ENCODE results near the gene PTGS2.

PTGS2 gene

DNA sequence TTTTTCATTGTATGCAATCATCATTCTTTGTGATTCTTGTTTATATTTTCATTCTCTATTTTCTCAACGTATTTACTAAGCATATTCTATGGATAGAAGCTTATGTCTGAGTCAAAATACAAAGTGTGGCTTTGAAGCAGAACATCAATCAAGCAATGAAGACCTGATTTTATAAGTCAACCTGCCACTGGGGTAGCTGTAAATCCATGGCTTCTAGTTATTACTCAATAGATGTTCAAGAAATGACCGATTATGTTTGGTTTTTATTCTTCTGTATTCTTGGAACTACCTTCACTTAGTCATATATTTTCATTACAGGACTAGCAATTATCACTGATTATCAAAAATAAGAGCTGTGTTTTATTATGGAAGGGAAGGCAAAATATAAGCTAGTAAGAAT is 20.5 kb upstream of the PTGS2 start:
- no peak overlapping the region for H2BK5ac ChIP-seq (ENCODE audit: low read depth, low read length, poor library complexity, severe bottlenecking)
- no peak overlapping the region for H3K27ac ChIP-seq (ENCODE audit: low read length, poor library complexity, severe bottlenecking)
- H2AK5ac ChIP-seq (ENCODE audit: low read length, severe bottlenecking) = no peak overlapping the region
- no peak overlapping the region for H3K9ac ChIP-seq (ENCODE audit: low read length)
- H3K23ac ChIP-seq (ENCODE audit: low read length in 2 of 2) = no peak overlapping the region
- no peak overlapping the region for H3K4me3 ChIP-seq (ENCODE audit: insufficient read depth in 1 of 2, low read depth in 1 of 2, low read length in 2 of 2)
- no peaks in the 10 kb centered on the region for H3K27me3 ChIP-seq (ENCODE audit: control insufficient read depth in 1 of 2, insufficient read depth in 1 of 2, low read length in 2 of 2)
- H2BK12ac ChIP-seq (ENCODE audit: low read length in 2 of 2) = no peak overlapping the region
- no peaks in the 10 kb centered on the region for H3K4me1 ChIP-seq (ENCODE audit: control insufficient read depth, insufficient read depth, low read depth, low read length)
- no peaks in the 10 kb centered on the region for H3K79me1 ChIP-seq (replicated peaks; ENCODE audit: low read length, poor library complexity, severe bottlenecking)
- H3K4ac ChIP-seq (ENCODE audit: low read depth in 1 of 2, low read length in 2 of 2) = no peak overlapping the region
- H2BK120ac ChIP-seq (ENCODE audit: low read depth, low read length) = no peak overlapping the region
- H4K8ac ChIP-seq (ENCODE audit: low read length) = no peak overlapping the region
- no peak for DNase-seq
- H4K91ac ChIP-seq (ENCODE audit: low read length) = no peak overlapping the region
- H3K14ac ChIP-seq (ENCODE audit: low read length in 2 of 2) = no peak overlapping the region
- no peak overlapping the region for H3K4me2 ChIP-seq (ENCODE audit: low read length, poor library complexity, severe bottlenecking)
- H3K18ac ChIP-seq (ENCODE audit: low read depth in 1 of 2, low read length in 2 of 2) = no peak overlapping the region
- no peaks in the 10 kb centered on the region for H3K9me3 ChIP-seq (ENCODE audit: control insufficient read depth, low read length)
- no CpG with 5 or more reads among the region's 2 CpGs for WGBS
- no peaks in the 10 kb centered on the region for H3K36me3 ChIP-seq (ENCODE audit: control insufficient read depth in 1 of 2, insufficient read depth in 2 of 2, low read depth in 1 of 2, low read length in 2 of 2)
- H2AFZ ChIP-seq (ENCODE audit: low read depth, low read length) = no peak overlapping the region
- H2BK15ac ChIP-seq (ENCODE audit: low read depth, poor library complexity, severe bottlenecking) = no peak overlapping the region

DNA sequence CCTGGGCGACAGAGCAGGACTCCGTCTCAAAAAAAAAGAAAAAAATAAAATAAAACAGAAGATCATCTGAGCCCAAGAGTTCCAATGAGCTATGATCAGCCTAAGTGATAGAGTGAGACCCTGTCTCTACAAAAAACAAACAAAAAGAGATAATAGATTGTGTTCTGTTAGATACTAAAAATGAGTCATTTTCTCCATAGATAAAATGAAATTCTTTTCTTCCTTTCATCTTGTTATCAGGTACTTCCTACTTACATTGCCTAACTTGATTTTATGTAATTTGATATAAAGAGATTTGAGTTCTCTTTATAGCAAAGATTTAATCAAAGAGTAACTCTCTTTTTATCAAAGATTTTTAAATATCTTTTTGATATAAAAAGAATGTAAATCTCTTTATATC is 19.3 kb upstream of the PTGS2 start:
- Histone ChIP-seq H3K9ac (ENCODE audit: low read length) (no peak overlapping the region), H3K27ac (ENCODE audit: low read length, poor library complexity, severe bottlenecking) (no peak overlapping the region), H3K4me1 (ENCODE audit: control insufficient read depth, insufficient read depth, low read depth, low read length) (no peaks in the 10 kb centered on the region), H2AFZ (ENCODE audit: low read depth, low read length) (no peak overlapping the region), H4K91ac (ENCODE audit: low read length) (no peak overlapping the region), H3K27me3 (ENCODE audit: control insufficient read depth in 1 of 2, insufficient read depth in 1 of 2, low read length in 2 of 2) (no peaks in the 10 kb centered on the region), H3K79me1 (replicated peaks; ENCODE audit: low read length, poor library complexity, severe bottlenecking) (no peaks in the 10 kb centered on the region), H3K9me3 (ENCODE audit: control insufficient read depth, low read length) (no peaks in the 10 kb centered on the region), H3K23ac (ENCODE audit: low read length in 2 of 2) (no peak overlapping the region), H3K18ac (ENCODE audit: low read depth in 1 of 2, low read length in 2 of 2) (no peak overlapping the region), H2BK15ac (ENCODE audit: low read depth, poor library complexity, severe bottlenecking) (no peak overlapping the region), H3K4me3 (ENCODE audit: insufficient read depth in 1 of 2, low read depth in 1 of 2, low read length in 2 of 2) (no peak overlapping the region), H2BK12ac (ENCODE audit: low read length in 2 of 2) (no peak overlapping the region), H2BK5ac (ENCODE audit: low read depth, low read length, poor library complexity, severe bottlenecking) (no peak overlapping the region), H4K8ac (ENCODE audit: low read length) (no peak overlapping the region), H3K4me2 (ENCODE audit: low read length, poor library complexity, severe bottlenecking) (no peak overlapping the region), H2AK5ac (ENCODE audit: low read length, severe bottlenecking) (no peak overlapping the region), H3K14ac (ENCODE audit: low read length in 2 of 2) (no peak overlapping the region), H3K4ac (ENCODE audit: low read depth in 1 of 2, low read length in 2 of 2) (no peak overlapping the region), H3K36me3 (ENCODE audit: control insufficient read depth in 1 of 2, insufficient read depth in 2 of 2, low read depth in 1 of 2, low read length in 2 of 2) (no peaks in the 10 kb centered on the region), H2BK120ac (ENCODE audit: low read depth, low read length) (no peak overlapping the region)
- no CpG with 5 or more reads among the region's 2 CpGs for WGBS
- no peak for DNase-seq

DNA sequence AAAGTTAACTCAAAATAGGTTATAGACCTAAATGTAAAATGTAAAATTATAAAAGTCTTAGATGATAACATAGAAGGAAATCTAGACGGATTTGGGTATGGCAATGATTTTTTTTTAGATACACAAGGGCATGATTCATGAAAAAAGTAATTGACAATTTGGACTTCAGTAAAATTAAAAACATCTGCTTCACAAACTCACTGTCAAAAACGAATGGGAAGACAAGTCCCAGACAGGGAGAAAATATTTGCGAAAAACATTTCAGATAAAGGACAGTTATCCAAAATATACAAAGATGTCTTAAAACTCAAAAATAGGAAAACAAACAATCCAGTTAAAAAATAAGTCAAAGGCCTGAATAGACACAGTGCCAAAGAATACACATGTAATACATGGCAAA is 9.7 kb upstream of the PTGS2 start:
- no peak overlapping the region for H2BK12ac ChIP-seq (ENCODE audit: low read length in 2 of 2)
- no peak overlapping the region for H3K14ac ChIP-seq (ENCODE audit: low read length in 2 of 2)
- H3K4me2 ChIP-seq (ENCODE audit: low read length, poor library complexity, severe bottlenecking) = no peak overlapping the region
- no peak overlapping the region for H2AK5ac ChIP-seq (ENCODE audit: low read length, severe bottlenecking)
- H4K91ac ChIP-seq (ENCODE audit: low read length) = no peak overlapping the region
- H3K4ac ChIP-seq (ENCODE audit: low read depth in 1 of 2, low read length in 2 of 2) = no peak overlapping the region
- no peaks in the 10 kb centered on the region for H3K27me3 ChIP-seq (ENCODE audit: control insufficient read depth in 1 of 2, insufficient read depth in 1 of 2, low read length in 2 of 2)
- no peak overlapping the region for H3K4me3 ChIP-seq (ENCODE audit: insufficient read depth in 1 of 2, low read depth in 1 of 2, low read length in 2 of 2)
- no peak overlapping the region for H2AFZ ChIP-seq (ENCODE audit: low read depth, low read length)
- H3K18ac ChIP-seq (ENCODE audit: low read depth in 1 of 2, low read length in 2 of 2) = no peak overlapping the region
- no peak overlapping the region for H3K23ac ChIP-seq (ENCODE audit: low read length in 2 of 2)
- WGBS = 60% methylated on average over 1 of the region's 3 CpGs
- no peaks in the 10 kb centered on the region for H3K4me1 ChIP-seq (ENCODE audit: control insufficient read depth, insufficient read depth, low read depth, low read length)
- H3K27ac ChIP-seq (ENCODE audit: low read length, poor library complexity, severe bottlenecking) = no peak overlapping the region
- H2BK120ac ChIP-seq (ENCODE audit: low read depth, low read length) = no peak overlapping the region
- H3K36me3 ChIP-seq (ENCODE audit: control insufficient read depth in 1 of 2, insufficient read depth in 2 of 2, low read depth in 1 of 2, low read length in 2 of 2) = no peaks in the 10 kb centered on the region
- H4K8ac ChIP-seq (ENCODE audit: low read length) = no peak overlapping the region
- H2BK5ac ChIP-seq (ENCODE audit: low read depth, low read length, poor library complexity, severe bottlenecking) = no peak overlapping the region
- H3K9ac ChIP-seq (ENCODE audit: low read length) = no peak overlapping the region
- peaks cover 6% of the 10 kb centered on the region for H3K9me3 ChIP-seq (ENCODE audit: control insufficient read depth, low read length)
- no peaks in the 10 kb centered on the region for H3K79me1 ChIP-seq (replicated peaks; ENCODE audit: low read length, poor library complexity, severe bottlenecking)
- DNase-seq = no peak
- H2BK15ac ChIP-seq (ENCODE audit: low read depth, poor library complexity, severe bottlenecking) = no peak overlapping the region

DNA sequence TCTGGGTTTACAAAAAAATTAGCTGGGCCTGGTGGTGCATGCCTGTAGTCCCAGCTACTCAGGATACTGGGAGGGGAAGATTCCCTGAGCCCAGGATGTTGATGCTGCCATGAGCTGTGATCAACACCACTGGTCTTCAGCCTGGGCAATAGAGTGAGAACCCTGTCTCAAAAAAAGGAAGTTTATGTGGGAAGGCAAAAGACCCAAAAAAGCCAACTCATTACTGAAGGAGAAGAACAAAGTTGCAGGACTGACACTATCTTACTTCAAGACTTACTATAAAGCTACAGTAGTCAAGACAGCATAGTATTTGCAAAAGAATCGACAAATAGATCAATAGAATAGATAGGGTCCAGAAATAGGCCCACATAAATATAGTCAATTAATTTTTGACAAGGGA is 9.2 kb upstream of the PTGS2 start:
- no peak for DNase-seq
- Histone ChIP-seq H3K18ac (ENCODE audit: low read depth in 1 of 2, low read length in 2 of 2) (no peak overlapping the region), H3K23ac (ENCODE audit: low read length in 2 of 2) (no peak overlapping the region), H3K9me3 (ENCODE audit: control insufficient read depth, low read length) (peaks cover 6% of the 10 kb centered on the region), H3K4me3 (ENCODE audit: insufficient read depth in 1 of 2, low read depth in 1 of 2, low read length in 2 of 2) (no peak overlapping the region), H2AK5ac (ENCODE audit: low read length, severe bottlenecking) (no peak overlapping the region), H3K4ac (ENCODE audit: low read depth in 1 of 2, low read length in 2 of 2) (no peak overlapping the region), H3K9ac (ENCODE audit: low read length) (no peak overlapping the region), H3K27ac (ENCODE audit: low read length, poor library complexity, severe bottlenecking) (no peak overlapping the region), H2AFZ (ENCODE audit: low read depth, low read length) (no peak overlapping the region), H3K4me1 (ENCODE audit: control insufficient read depth, insufficient read depth, low read depth, low read length) (no peaks in the 10 kb centered on the region), H4K91ac (ENCODE audit: low read length) (no peak overlapping the region), H3K36me3 (ENCODE audit: control insufficient read depth in 1 of 2, insufficient read depth in 2 of 2, low read depth in 1 of 2, low read length in 2 of 2) (no peaks in the 10 kb centered on the region), H4K8ac (ENCODE audit: low read length) (no peak overlapping the region), H2BK15ac (ENCODE audit: low read depth, poor library complexity, severe bottlenecking) (no peak overlapping the region), H3K4me2 (ENCODE audit: low read length, poor library complexity, severe bottlenecking) (no peak overlapping the region), H2BK12ac (ENCODE audit: low read length in 2 of 2) (no peak overlapping the region), H2BK5ac (ENCODE audit: low read depth, low read length, poor library complexity, severe bottlenecking) (no peak overlapping the region), H2BK120ac (ENCODE audit: low read depth, low read length) (no peak overlapping the region), H3K14ac (ENCODE audit: low read length in 2 of 2) (no peak overlapping the region), H3K27me3 (ENCODE audit: control insufficient read depth in 1 of 2, insufficient read depth in 1 of 2, low read length in 2 of 2) (no peaks in the 10 kb centered on the region), H3K79me1 (replicated peaks; ENCODE audit: low read length, poor library complexity, severe bottlenecking) (no peaks in the 10 kb centered on the region)
- WGBS = no CpG with 5 or more reads among the region's 1 CpG

All from mesenchymal stem cell (in vitro differentiated cells and primary cell).